GM12872 (cell line): ENCODE results near the gene PCYT2.

ENCODE experiments used
- CTCF ChIP-seq: IDR thresholded peaks from 3 replicates; pipeline ENCODE4 v1.5.1; 2011; ENCODE audit warnings: low read depth, mild to moderate bottlenecking, low read length, moderate library complexity; ENCODE audit not compliant: insufficient read depth

The PCYT2 gene

GRCh38 chr17:81915331-81915730, 4.1 kb upstream of the PCYT2 start:
- TF ChIP-seq CTCF, result no peak

- no peak for TF ChIP-seq CTCF
Measured at GRCh38 chr17:81914103-81914850, 3.1 kb upstream of the PCYT2 start.

- TF ChIP-seq CTCF, result no peak
Measured at GRCh38 chr17:81913394-81914102, 2.3 kb upstream of the PCYT2 start.

- no peak for TF ChIP-seq CTCF
Measured at GRCh38 chr17:81912441-81913309, 1.5 kb upstream of the PCYT2 start.

- no peak for TF ChIP-seq CTCF
Measured at GRCh38 chr17:81911969-81912368, 770 bp upstream of the PCYT2 start.

- TF ChIP-seq CTCF, result no peak
Measured at GRCh38 chr17:81910840-81911276, 341 bp downstream of the PCYT2 start.
